Fibroblast of lung (primary cell): ENCODE results near the gene KCNK5. TPM values are rescaled to one million over a fixed set of nuclear protein-coding genes. Genes with fewer than 3 reads are reported as not detected.

ENCODE experiments used
- DNase-seq, 2 donors: peaks; one replicate each; pipeline versions ENCODE4 v3.0.0 to v3.0.0-alpha.2; 2010; ENCODE audit warnings: low read depth in 2 of 2
- H2AFZ ChIP-seq: 2 replicates; pipeline ENCODE4 v1.5.1; 2012; ENCODE audit warnings: low read length, control low read depth, inconsistent platforms
- H3K27ac ChIP-seq: 2 replicates; pipeline ENCODE4 v1.5.1; 2011; ENCODE audit warnings: low read length, control low read depth; ENCODE audit not compliant: insufficient read depth
- H3K27me3 ChIP-seq: 2 replicates; pipeline ENCODE4 v1.5.1; 2011; ENCODE audit warnings: mild to moderate bottlenecking, low read length; ENCODE audit not compliant: control insufficient read depth, insufficient read depth
- H3K36me3 ChIP-seq: 2 replicates; pipeline ENCODE4 v1.5.1; 2011; ENCODE audit warnings: low read length; ENCODE audit not compliant: control insufficient read depth, insufficient read depth
- H3K4me1 ChIP-seq: 2 replicates; pipeline ENCODE4 v1.5.1; 2011; ENCODE audit warnings: low read length; ENCODE audit not compliant: control insufficient read depth, insufficient read depth; ENCODE audit errors: extremely low read depth
- H3K4me2 ChIP-seq: 2 replicates; pipeline ENCODE4 v1.5.1; 2011; ENCODE audit warnings: low read length, control low read depth; ENCODE audit not compliant: insufficient read depth; ENCODE audit errors: extremely low read depth
- H3K4me3 ChIP-seq, 4 experiments: fragments of 200-600 bp in 1 of 4; sonication (generic) in 1 of 4; replicated peaks in 1 of 4; 2 replicates each; pipeline ENCODE4 v1.5.1; 2011 to 2016; ENCODE audit warnings: low read length in 4 of 4, low read depth in 3 of 4, mild to moderate bottlenecking in 3 of 4, control low read depth in 2 of 4, inconsistent platforms in 1 of 4, mixed read lengths in 1 of 4; ENCODE audit not compliant: insufficient read depth in 1 of 4; ENCODE audit errors: control extremely low read depth in 1 of 4
- H3K79me2 ChIP-seq: 2 replicates; pipeline ENCODE4 v1.5.1; 2012; ENCODE audit warnings: mild to moderate bottlenecking, low read length, inconsistent platforms; ENCODE audit not compliant: control insufficient read depth, insufficient read depth
- H3K9ac ChIP-seq: 2 replicates; pipeline ENCODE4 v1.5.1; 2011; ENCODE audit warnings: mild to moderate bottlenecking, low read length, control low read depth; ENCODE audit not compliant: insufficient read depth
- H3K9me3 ChIP-seq: 2 replicates; pipeline ENCODE4 v1.5.1; 2012; ENCODE audit warnings: low read depth, low read length; ENCODE audit not compliant: control insufficient read depth, insufficient read depth
- H4K20me1 ChIP-seq: 2 replicates; pipeline ENCODE4 v1.5.1; 2011; ENCODE audit warnings: low read length; ENCODE audit not compliant: control insufficient read depth, insufficient read depth; ENCODE audit errors: extremely low read depth
- CTCF ChIP-seq, 2 donors: IDR thresholded peaks in 1 of 2; conservative IDR thresholded peaks in 1 of 2; 1 replicate in 1 of 2; 2 replicates in 1 of 2; pipeline ENCODE4 v1.5.1; 2011 to 2012; ENCODE audit warnings: low read length in 2 of 2, control low read depth in 1 of 2, inconsistent platforms in 1 of 2, low read depth in 1 of 2, mild to moderate bottlenecking in 1 of 2
- EZH2 ChIP-seq: IDR thresholded peaks from 2 replicates; pipeline ENCODE4 v1.5.1; 2012; ENCODE audit warnings: low read length, control low read depth, mild to moderate bottlenecking; ENCODE audit errors: missing control alignments
- polyA plus RNA-seq, 2 donors: library from polyadenylated mRNA; depleted of rRNA in 1 of 2; stranded (reverse) in 1 of 2; unstranded in 1 of 2; fragments of >200 nt; gene quantifications; 2 replicates each; pipeline ENCODE4 v1.2.1, GENCODE V29; 2011 to 2012; ENCODE audit warnings: missing spikeins in 1 of 2
- total RNA-seq: library from RNA; depleted of rRNA; stranded (reverse); fragments of >200 nt; gene quantifications from 2 replicates; pipeline ENCODE4 v1.2.1, GENCODE V29; 2014

KCNK5 gene
- total and polyA plus RNA-seq, 2 donors (not counting 1 experiment from before 2014, with no cell fraction given): under 0.01 to 0.02 TPM

DNA sequence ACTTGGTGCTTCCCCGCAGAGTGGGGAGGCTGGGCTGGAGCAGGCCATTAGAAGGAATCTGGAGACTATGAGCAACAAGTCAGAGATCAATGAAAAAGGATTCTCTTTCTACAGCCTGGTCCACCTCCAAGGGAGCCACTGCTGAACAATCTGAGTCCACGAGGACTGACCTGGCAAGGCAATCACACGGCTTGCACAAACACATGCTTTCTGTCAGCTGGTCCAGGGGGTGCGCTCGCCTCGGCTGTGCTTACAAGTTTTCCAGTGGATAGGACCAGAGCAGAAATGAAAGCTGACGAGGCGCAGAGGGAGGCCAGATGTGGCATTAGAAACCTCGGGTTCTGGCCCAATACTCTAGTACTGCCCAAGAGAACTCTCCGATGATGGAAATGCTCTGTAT lies 18.1 kb downstream of the KCNK5 start:
- no peak for DNase-seq
- no peak overlapping the region for H3K9ac ChIP-seq
- no peaks in the 10 kb centered on the region for H3K9me3 ChIP-seq
- H3K36me3 ChIP-seq: no peaks in the 10 kb centered on the region
- no peak for TF ChIP-seq CTCF (conservative IDR thresholded peaks at IDR 0.05 in 1 of 2, IDR thresholded peaks at IDR 0.05 in 1 of 2; ENCODE audit: low read depth in 1 of 2, low read length in 2 of 2)
- TF ChIP-seq EZH2: no peak
- H3K27me3 ChIP-seq: no peaks in the 10 kb centered on the region
- H4K20me1 ChIP-seq: no peaks in the 10 kb centered on the region
- no peak overlapping the region for H3K4me2 ChIP-seq
- no peak overlapping the region for H3K4me3 ChIP-seq
- H3K79me2 ChIP-seq: no peaks in the 10 kb centered on the region
- no peak overlapping the region for H2AFZ ChIP-seq
- no peak overlapping the region for H3K27ac ChIP-seq
- no peaks in the 10 kb centered on the region for H3K4me1 ChIP-seq

DNA sequence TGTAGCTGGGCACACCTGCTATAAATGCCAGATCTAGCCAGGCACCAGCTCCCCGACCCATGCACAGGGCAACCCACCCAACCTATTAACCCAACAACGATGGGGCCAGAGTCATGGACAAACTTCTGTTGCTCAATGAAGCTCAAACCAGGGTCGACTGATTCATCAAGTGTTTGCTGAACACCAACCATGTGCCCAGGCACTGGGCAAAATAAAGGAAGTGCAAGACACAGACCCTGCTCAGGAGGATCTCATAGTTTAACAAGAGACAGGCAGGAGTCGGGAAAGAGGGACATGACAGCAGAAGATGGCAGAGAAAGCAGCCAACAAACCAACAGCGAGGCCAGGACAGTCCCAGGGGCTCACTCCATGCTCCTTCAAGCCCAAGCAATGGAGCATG lies 18.8 kb downstream of the KCNK5 start:
- DNase-seq: no peak
- no peaks in the 10 kb centered on the region for H3K27me3 ChIP-seq
- H3K9ac ChIP-seq: no peak overlapping the region
- H3K4me2 ChIP-seq: no peak overlapping the region
- no peaks in the 10 kb centered on the region for H3K36me3 ChIP-seq
- no peaks in the 10 kb centered on the region for H4K20me1 ChIP-seq
- H3K4me3 ChIP-seq: no peak overlapping the region
- H3K4me1 ChIP-seq: no peaks in the 10 kb centered on the region
- H3K9me3 ChIP-seq: no peaks in the 10 kb centered on the region
- H2AFZ ChIP-seq: no peak overlapping the region
- no peak for TF ChIP-seq CTCF (conservative IDR thresholded peaks at IDR 0.05 in 1 of 2, IDR thresholded peaks at IDR 0.05 in 1 of 2; ENCODE audit: low read depth in 1 of 2, low read length in 2 of 2)
- no peak for TF ChIP-seq EZH2
- H3K79me2 ChIP-seq: no peaks in the 10 kb centered on the region
- H3K27ac ChIP-seq: no peak overlapping the region

- Histone ChIP-seq H4K20me1 (no peaks in the 10 kb centered on the region), H3K4me3 (no peak overlapping the region), H3K27me3 (no peaks in the 10 kb centered on the region), H3K9me3 (no peaks in the 10 kb centered on the region), H3K4me2 (no peak overlapping the region), H3K36me3 (no peaks in the 10 kb centered on the region), H2AFZ (no peak overlapping the region), H3K27ac (no peak overlapping the region), H3K9ac (no peak overlapping the region), H3K4me1 (no peaks in the 10 kb centered on the region), H3K79me2 (no peaks in the 10 kb centered on the region)
- TF ChIP-seq EZH2 (no peak), CTCF (conservative IDR thresholded peaks at IDR 0.05 in 1 of 2, IDR thresholded peaks at IDR 0.05 in 1 of 2; ENCODE audit: low read depth in 1 of 2, low read length in 2 of 2) (no peak)
- no peak for DNase-seq
Measured at GRCh38 chr6:39209911-39210310, 19.4 kb downstream of the KCNK5 start.
